Mesenchymal stem cell (in vitro differentiated cells and primary cell): ENCODE data around the gene MSMP.
A peak's percentile ranks its signal among the peaks of the same experiment; 100 is the strongest.

Experiments used
- DNase-seq: peaks from one replicate; pipeline ENCODE4 v3.0.0-alpha.2; 2013
- H2AFZ ChIP-seq: one replicate; pipeline ENCODE4 v1.6.1; 2013; ENCODE audit warnings: low read depth, mild to moderate bottlenecking, control low read depth, inconsistent platforms, low read length, moderate library complexity
- H2AK5ac ChIP-seq: 2 replicates; pipeline ENCODE4 v1.6.1; 2013; ENCODE audit warnings: low read length, moderate library complexity, mild to moderate bottlenecking, inconsistent platforms; ENCODE audit not compliant: severe bottlenecking
- H2BK120ac ChIP-seq: one replicate; pipeline ENCODE4 v1.6.1; 2013; ENCODE audit warnings: low read depth, mild to moderate bottlenecking, inconsistent platforms, low read length, moderate library complexity
- H2BK12ac ChIP-seq, 2 experiments: one replicate each; pipeline ENCODE4 v1.6.1; 2013; ENCODE audit warnings: inconsistent platforms in 2 of 2, low read length in 2 of 2, mild to moderate bottlenecking in 2 of 2, moderate library complexity in 2 of 2, control low read depth in 1 of 2
- H2BK15ac ChIP-seq: one replicate; pipeline ENCODE4 v1.6.1; 2013; ENCODE audit warnings: mild to moderate bottlenecking, low read depth, inconsistent platforms; ENCODE audit not compliant: poor library complexity, severe bottlenecking
- H2BK5ac ChIP-seq: 2 replicates; pipeline ENCODE4 v1.6.1; 2013; ENCODE audit warnings: low read depth, mild to moderate bottlenecking, low read length, control low read depth, inconsistent platforms; ENCODE audit not compliant: poor library complexity, severe bottlenecking
- H3K14ac ChIP-seq, 2 experiments: one replicate each; pipeline ENCODE4 v1.6.1; 2013; ENCODE audit warnings: inconsistent platforms in 2 of 2, low read length in 2 of 2, control low read depth in 1 of 2, mild to moderate bottlenecking in 1 of 2, moderate library complexity in 1 of 2
- H3K18ac ChIP-seq, 2 experiments: one replicate each; pipeline ENCODE4 v1.6.1; 2013; ENCODE audit warnings: inconsistent platforms in 2 of 2, low read length in 2 of 2, control low read depth in 1 of 2, low read depth in 1 of 2, mild to moderate bottlenecking in 1 of 2
- H3K23ac ChIP-seq, 2 experiments: one replicate each; pipeline ENCODE4 v1.6.1; 2013; ENCODE audit warnings: inconsistent platforms in 2 of 2, low read length in 2 of 2, mild to moderate bottlenecking in 2 of 2, moderate library complexity in 2 of 2, control low read depth in 1 of 2
- H3K27ac ChIP-seq: 2 replicates; pipeline ENCODE4 v1.5.1; 2013; ENCODE audit warnings: mild to moderate bottlenecking, moderate library complexity, low read length, control low read depth, inconsistent platforms; ENCODE audit not compliant: poor library complexity, severe bottlenecking
- H3K27me3 ChIP-seq, 2 experiments: 2 replicates each; pipeline versions ENCODE4 v1.6.1 to v1.7.0; 2013; ENCODE audit warnings: low read length in 2 of 2, mild to moderate bottlenecking in 2 of 2, moderate library complexity in 2 of 2, control low read depth in 1 of 2, inconsistent platforms in 1 of 2; ENCODE audit not compliant: control insufficient read depth in 1 of 2, insufficient read depth in 1 of 2
- H3K36me3 ChIP-seq, 2 experiments: 2 replicates each; pipeline versions ENCODE4 v1.6.1 to v1.7.0; 2013; ENCODE audit warnings: low read length in 2 of 2, control low read depth in 1 of 2, inconsistent platforms in 1 of 2, low read depth in 1 of 2, mild to moderate bottlenecking in 1 of 2; ENCODE audit not compliant: insufficient read depth in 2 of 2, control insufficient read depth in 1 of 2
- H3K4ac ChIP-seq, 2 experiments: one replicate each; pipeline ENCODE4 v1.6.1; 2013; ENCODE audit warnings: inconsistent platforms in 2 of 2, low read length in 2 of 2, mild to moderate bottlenecking in 2 of 2, moderate library complexity in 2 of 2, control low read depth in 1 of 2, low read depth in 1 of 2
- H3K4me1 ChIP-seq: 2 replicates; pipeline ENCODE4 v1.6.1; 2013; ENCODE audit warnings: low read depth, low read length, control low read depth; ENCODE audit not compliant: control insufficient read depth, insufficient read depth
- H3K4me2 ChIP-seq: 2 replicates; pipeline ENCODE4 v1.6.1; 2013; ENCODE audit warnings: low read length, mild to moderate bottlenecking, inconsistent platforms; ENCODE audit not compliant: poor library complexity, severe bottlenecking
- H3K4me3 ChIP-seq, 2 experiments: 2 replicates each; pipeline versions ENCODE4 v1.5.1 to v1.7.0; 2013; ENCODE audit warnings: low read length in 2 of 2, mild to moderate bottlenecking in 2 of 2, control low read depth in 1 of 2, low read depth in 1 of 2; ENCODE audit not compliant: insufficient read depth in 1 of 2
- H3K79me1 ChIP-seq: replicated peaks from 2 replicates; pipeline ENCODE4 v1.6.1; 2013; ENCODE audit warnings: mild to moderate bottlenecking, control low read depth, low read length, inconsistent platforms; ENCODE audit not compliant: poor library complexity, severe bottlenecking
- H3K9ac ChIP-seq: 2 replicates; pipeline ENCODE4 v1.7.0; 2013; ENCODE audit warnings: mild to moderate bottlenecking, low read length, moderate library complexity
- H3K9me3 ChIP-seq: 2 replicates; pipeline ENCODE4 v1.7.0; 2013; ENCODE audit warnings: mild to moderate bottlenecking, low read length; ENCODE audit not compliant: control insufficient read depth
- H4K8ac ChIP-seq: one replicate; pipeline ENCODE4 v1.6.1; 2013; ENCODE audit warnings: inconsistent platforms, mild to moderate bottlenecking, low read length, moderate library complexity
- H4K91ac ChIP-seq: one replicate; pipeline ENCODE4 v1.6.1; 2013; ENCODE audit warnings: mild to moderate bottlenecking, low read length, inconsistent platforms
- WGBS: methylation state at CpG from one replicate; pipeline ENCODE4 v1.1.7; 2013; ENCODE audit warnings: mixed read lengths; 5-methylcytosine and 5-hydroxymethylcytosine counted together

The MSMP gene

DNA sequence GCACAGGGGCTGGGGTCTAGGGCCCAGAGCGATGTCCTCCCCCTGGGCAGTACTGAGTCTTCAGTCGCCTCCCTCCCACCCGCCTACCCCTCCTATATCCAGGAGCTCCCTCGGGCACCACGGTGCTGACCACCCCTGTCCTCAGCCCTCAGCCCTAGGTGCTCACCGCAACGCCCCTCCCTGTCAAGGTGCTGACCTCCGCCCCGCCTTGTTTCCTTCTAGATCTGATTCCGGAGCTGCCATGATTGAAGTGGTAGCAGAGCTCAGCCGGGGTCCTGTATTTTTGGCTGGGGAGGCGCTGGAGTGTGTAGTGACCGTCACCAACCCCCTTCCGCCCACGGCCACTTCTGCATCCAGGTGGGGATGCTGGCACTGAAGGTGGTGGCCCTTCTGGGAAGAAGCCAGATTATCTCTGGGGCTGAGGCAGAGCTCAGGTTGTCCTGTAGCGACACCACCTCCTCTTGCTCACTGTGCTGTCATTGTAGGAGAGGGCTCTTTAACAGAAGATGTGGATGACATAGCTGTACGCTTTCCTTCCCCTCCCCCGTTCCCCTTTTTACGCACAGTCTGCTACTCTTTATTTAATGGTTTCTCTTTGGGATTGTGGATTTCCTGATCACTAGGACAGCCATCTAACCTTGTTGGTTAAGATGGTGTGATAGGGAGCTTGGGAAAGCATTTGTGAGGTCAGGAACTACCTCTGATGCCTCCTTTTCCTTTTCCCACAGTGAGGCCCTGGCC is 4.4 kb downstream of the MSMP start:
- Histone ChIP-seq H3K9ac (peak overlapping the region; percentile 93), H3K4me3 (peak overlapping the region; percentile 88 to 95), H3K14ac (peak overlapping the region in 1 of 2 experiments; percentile 63), H2AFZ (peak overlapping the region; percentile 33), H3K27ac (peak overlapping the region; percentile 68), H2BK120ac (peak overlapping the region; percentile 81), H2BK5ac (no peak overlapping the region), H4K8ac (peak overlapping the region; percentile 93), H2BK12ac (peak overlapping the region; percentile 21 to 40), H2BK15ac (peak overlapping the region; percentile 93), H3K9me3 (no peaks in the 10 kb centered on the region), H3K79me1 (peaks cover 17% of the 10 kb centered on the region), H4K91ac (peak overlapping the region; percentile 86), H3K4me2 (peak overlapping the region; percentile 91), H3K4ac (peak overlapping the region; percentile 52 to 64), H3K36me3 (peaks cover 32 to 50% of the 10 kb centered on the region in 2 experiments), H2AK5ac (peak overlapping the region; percentile 24), H3K23ac (no peak overlapping the region), H3K18ac (peak overlapping the region; percentile 83 to 85), H3K27me3 (no peaks in the 10 kb centered on the region), H3K4me1 (peaks cover 33% of the 10 kb centered on the region)
- WGBS = 7% methylated on average over 16 of the region's 19 CpGs
- DNase-seq = peak; percentile 45

DNA sequence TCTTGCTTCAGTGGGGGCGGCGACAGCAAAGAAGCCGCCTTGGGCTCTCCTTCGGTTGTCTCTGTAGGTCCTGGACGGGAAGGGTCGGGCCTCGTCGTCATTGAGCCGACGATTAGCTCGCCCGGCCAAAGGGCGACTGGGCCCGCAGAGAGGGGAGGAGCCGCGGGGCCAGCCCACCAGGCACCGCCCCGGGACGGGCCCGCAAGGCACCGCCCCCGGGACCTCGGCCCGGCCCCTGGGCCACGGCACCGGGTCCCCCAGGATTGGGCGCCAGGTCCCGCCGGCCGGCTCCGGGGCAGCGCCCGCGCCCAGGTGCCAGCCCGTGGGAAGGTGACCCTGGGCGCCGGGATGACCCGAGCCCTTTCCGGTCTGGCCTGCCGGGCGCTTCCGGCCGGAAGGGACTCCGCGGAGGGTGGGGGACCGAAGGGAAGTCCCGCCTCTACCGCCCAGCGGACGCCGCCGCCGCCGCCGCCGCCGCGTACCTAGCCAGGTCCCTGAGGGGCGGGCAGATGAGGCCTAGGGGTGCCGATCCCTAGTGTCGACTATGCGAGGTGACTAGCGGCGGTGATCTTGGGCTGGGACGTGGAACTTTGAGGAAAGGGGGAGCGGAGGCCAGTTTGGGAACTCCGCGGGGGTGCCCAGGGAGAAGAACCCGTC is 5.1 kb downstream of the MSMP start, which contains the start of the genes GBA2 and RGP1:
TSS of gene GBA2 (minus strand) at position 371 of the 657 bp plus-strand sequence. CDS start 524 bp downstream, outside the sequence.
TSS of gene RGP1 (plus strand) at position 430 of the 657 bp plus-strand sequence. CDS start 469 bp downstream, outside the sequence.
- DNase-seq = peak; percentile 83
- Histone ChIP-seq H2BK12ac (peak within 1 kb of the TSS; percentile 21 to 40), H4K91ac (peak within 1 kb of the TSS; percentile 86), H2BK15ac (peak within 1 kb of the TSS; percentile 93), H3K4ac (peak within 1 kb of the TSS; percentile 61 to 72), H3K4me3 (peak within 1 kb of the TSS; percentile 88 to 95), H2BK120ac (peak within 1 kb of the TSS; percentile 81), H3K36me3 (peaks cover 38 to 50% of the 10 kb centered on the region in 2 experiments), H2BK5ac (peak within 1 kb of the TSS; percentile 75), H2AK5ac (peak within 1 kb of the TSS; percentile 24), H3K4me1 (peaks cover 26% of the 10 kb centered on the region), H3K9me3 (no peaks in the 10 kb centered on the region), H3K27ac (peak within 1 kb of the TSS; percentile 68), H3K23ac (no peak within 1 kb of the TSS), H3K9ac (peak within 1 kb of the TSS; percentile 93), H4K8ac (peak within 1 kb of the TSS; percentile 93), H3K18ac (peak within 1 kb of the TSS; percentile 83 to 85), H3K27me3 (no peaks in the 10 kb centered on the region), H3K14ac (peak within 1 kb of the TSS in 1 of 2 experiments; percentile 63), H3K4me2 (peak within 1 kb of the TSS; percentile 91), H3K79me1 (peaks cover 20% of the 10 kb centered on the region), H2AFZ (peak within 1 kb of the TSS; percentile 33)
- under 1% methylated on average over 49 of the region's 69 CpGs for WGBS

DNA sequence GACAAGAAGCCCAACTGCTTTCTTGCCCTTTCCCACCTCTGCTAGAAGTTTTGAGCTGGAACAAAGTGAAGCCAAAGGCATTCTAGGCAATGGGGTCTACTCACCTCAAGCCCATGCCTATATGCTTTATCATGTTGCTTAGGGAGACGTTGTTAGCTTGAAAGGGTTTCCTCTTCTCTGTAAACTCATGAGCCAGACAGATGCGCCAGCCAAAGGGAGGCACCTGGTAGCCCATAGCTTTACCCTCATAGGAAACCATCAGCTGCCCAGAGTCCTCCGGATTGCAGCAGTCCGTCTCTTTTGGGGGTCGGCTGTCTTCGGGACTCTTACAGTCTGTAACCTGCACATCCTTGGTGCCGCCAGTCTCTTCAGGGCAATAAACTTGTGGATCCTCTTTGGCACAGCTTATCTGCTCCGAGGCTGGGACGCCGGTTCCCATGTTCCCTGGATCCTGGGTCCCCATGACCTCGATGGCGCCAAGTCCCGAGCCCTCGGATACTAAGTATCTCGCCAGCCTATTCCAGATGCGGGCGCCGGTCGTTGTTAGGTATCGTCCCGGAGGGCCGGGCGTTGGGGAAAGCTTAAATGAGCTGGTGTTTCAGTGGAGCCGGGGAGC is 5.7 kb downstream of the MSMP start:
- H3K79me1 ChIP-seq = peaks cover 24% of the 10 kb centered on the region
- H3K4me1 ChIP-seq = peaks cover 20% of the 10 kb centered on the region
- H4K91ac ChIP-seq = no peak overlapping the region
- peaks cover 36 to 50% of the 10 kb centered on the region in 2 experiments for H3K36me3 ChIP-seq
- H2AK5ac ChIP-seq = no peak overlapping the region
- no peak overlapping the region for H3K23ac ChIP-seq
- H3K9me3 ChIP-seq = no peaks in the 10 kb centered on the region
- peak overlapping the region; percentile 93 for H3K9ac ChIP-seq
- peak overlapping the region; percentile 88 for H3K4me2 ChIP-seq
- under 1% methylated on average over 24 of the region's 24 CpGs for WGBS
- peak; percentile 29 for DNase-seq
- H2AFZ ChIP-seq = no peak overlapping the region
- H2BK120ac ChIP-seq = no peak overlapping the region
- H2BK5ac ChIP-seq = no peak overlapping the region
- H3K4me3 ChIP-seq = peak overlapping the region; percentile 88 to 95
- H2BK15ac ChIP-seq = peak overlapping the region; percentile 15
- peak overlapping the region in 1 of 2 experiments; percentile 46 for H3K14ac ChIP-seq
- no peak overlapping the region for H4K8ac ChIP-seq
- peak overlapping the region in 1 of 2 experiments; percentile 72 for H3K4ac ChIP-seq
- H2BK12ac ChIP-seq = peak overlapping the region in 1 of 2 experiments; percentile 15
- H3K27ac ChIP-seq = peak overlapping the region; percentile 37
- H3K27me3 ChIP-seq = no peaks in the 10 kb centered on the region
- peak overlapping the region; percentile 46 to 53 for H3K18ac ChIP-seq
